OCI-LY7 (cell line): ENCODE measurements around the gene VEPH1. TPM values are rescaled to one million over a fixed set of nuclear protein-coding genes. Genes with fewer than 3 reads are reported as not detected.

Experiments used
- BruUV-seq: library from RNA; stranded (reverse); fragments of 400-500 nt; replicated peaks from 2 replicates; lab custom pipeline; 2021; lab: Mats Ljungman, UMichigan
- CTCF ChIA-PET: fragments of 300-600 bp; sonication (Branson Sonifier 250); formaldehyde crosslinking; loops from one replicate; lab custom pipeline; 2022; ENCODE audit warnings: antibody characterized with exemption; ENCODE audit not compliant: unreplicated experiment; lab: Charles Lee
- POLR2A ChIA-PET: fragments of 300-600 bp; sonication (Branson Sonifier 250); formaldehyde crosslinking; loops from one replicate; lab custom pipeline; 2022; ENCODE audit warnings: antibody characterized with exemption; lab: Charles Lee
- DNase-seq: peaks from one replicate; pipeline ENCODE4 v3.0.0-alpha.2; 2015; ENCODE audit warnings: low spot score
- H2AFZ ChIP-seq: fragments of 200-600 bp; sonication (generic), shearing (Covaris generic); 2 replicates; pipeline ENCODE4 v1.6.1; 2014; ENCODE audit warnings: mild to moderate bottlenecking, antibody characterized with exemption, low read length, moderate library complexity
- H3K27ac ChIP-seq: fragments of 200-600 bp; sonication (generic); 2 replicates; pipeline ENCODE4 v1.5.1; 2014; ENCODE audit warnings: mixed run types, low read depth, mild to moderate bottlenecking, moderate library complexity, low read length, inconsistent platforms; ENCODE audit not compliant: poor library complexity, severe bottlenecking
- H3K36me3 ChIP-seq: fragments of 200-600 bp; sonication (generic); 2 replicates; pipeline ENCODE4 v1.6.1; 2014; ENCODE audit warnings: mild to moderate bottlenecking, antibody characterized with exemption, low read length, moderate library complexity, mixed read lengths; ENCODE audit not compliant: insufficient read depth
- H3K4me1 ChIP-seq: fragments of 200-600 bp; sonication (generic); 2 replicates; pipeline ENCODE4 v1.5.1; 2014; ENCODE audit warnings: mild to moderate bottlenecking, low read length; ENCODE audit not compliant: insufficient read depth, poor library complexity, severe bottlenecking
- H3K4me2 ChIP-seq: fragments of 200-600 bp; sonication (generic); 2 replicates; pipeline ENCODE4 v1.6.1; 2014; ENCODE audit warnings: mild to moderate bottlenecking, low read length
- H3K4me3 ChIP-seq: fragments of 200-600 bp; sonication (generic); 2 replicates; pipeline ENCODE4 v1.5.1; 2014; ENCODE audit warnings: mild to moderate bottlenecking, low read depth, low read length; ENCODE audit not compliant: poor library complexity, severe bottlenecking
- H3K79me2 ChIP-seq: fragments of 200-600 bp; sonication (generic); 2 replicates; pipeline ENCODE4 v1.6.1; 2016; ENCODE audit warnings: low read depth, mild to moderate bottlenecking, low read length, moderate library complexity, mixed read lengths; ENCODE audit not compliant: insufficient read depth
- H3K9me2 ChIP-seq: fragments of 200-600 bp; sonication (generic); 2 replicates; pipeline ENCODE4 v1.6.1; 2016; ENCODE audit warnings: mild to moderate bottlenecking, low read length, mixed read lengths; ENCODE audit not compliant: insufficient read depth
- H3K9me3 ChIP-seq: fragments of 200-600 bp; sonication (generic); 2 replicates; pipeline ENCODE4 v1.6.1; 2014; ENCODE audit warnings: mild to moderate bottlenecking, mixed run types, low read length, mixed read lengths
- H4K20me1 ChIP-seq: fragments of 200-600 bp; sonication (generic); 2 replicates; pipeline ENCODE4 v1.6.1; 2014; ENCODE audit warnings: mild to moderate bottlenecking, antibody characterized with exemption, low read length, moderate library complexity, mixed read lengths; ENCODE audit not compliant: insufficient read depth
- EZH2phosphoT487 ChIP-seq: fragments of 200-600 bp; sonication (generic); IDR thresholded peaks from 2 replicates; pipeline ENCODE4 v1.6.1; 2018; ENCODE audit warnings: low read depth, borderline replicate concordance, mild to moderate bottlenecking, mixed run types, antibody characterized with exemption, low read length, moderate library complexity, mixed read lengths
- intact Hi-C: fragments of 100-400 bp; cut with micrococcal nuclease; formaldehyde crosslinking; loops from one replicate; pipeline ENCODE4 v1.10.0; 2022; ENCODE audit not compliant: unreplicated experiment
- total RNA-seq, 2 experiments: library from RNA; depleted of rRNA in 1 of 2; stranded (reverse); fragments of >200 nt in 1 of 2; shearing (Covaris generic) in 1 of 2; gene quantifications; 2 replicates each; pipeline ENCODE4 v1.2.3, GENCODE V29; 2014 to 2022
- TF ChIP-seq, protein P1 (sequence below): fragments of 200-600 bp; sonication (generic); conservative IDR thresholded peaks from 2 replicates; pipeline ENCODE4 v1.5.1; 2014; ENCODE audit warnings: mild to moderate bottlenecking, antibody characterized with exemption, low read length, moderate library complexity, mixed read lengths

VEPH1 gene
- total RNA-seq, 2 experiments from 2014 or later: not detected

- ChIA-PET POLR2A (no interaction called here), CTCF (no interaction called here)
- TF ChIP-seq EZH2phosphoT487: no peak
- intact Hi-C loops: no loop called here
- Histone ChIP-seq H3K4me2 (no peak overlapping the region), H3K36me3 (no peaks in the 10 kb centered on the region), H3K9me3 (no peaks in the 10 kb centered on the region), H2AFZ (no peak overlapping the region), H3K79me2 (no peaks in the 10 kb centered on the region), H4K20me1 (no peaks in the 10 kb centered on the region), H3K4me3 (no peak overlapping the region), H3K4me1 (no peaks in the 10 kb centered on the region), H3K27ac (no peak overlapping the region), H3K9me2 (no peaks in the 10 kb centered on the region)
- DNase-seq: no peak
- no TSS peak for BruUV-seq
These were observed 8.5 kb downstream of the VEPH1 start for GRCh38 chr3:157494581-157495281.

- Histone ChIP-seq H2AFZ (no peak overlapping the region), H3K36me3 (no peaks in the 10 kb centered on the region), H3K9me2 (no peaks in the 10 kb centered on the region), H3K4me2 (no peak overlapping the region), H3K27ac (no peak overlapping the region), H3K79me2 (no peaks in the 10 kb centered on the region), H3K4me1 (no peaks in the 10 kb centered on the region), H3K4me3 (no peak overlapping the region), H4K20me1 (no peaks in the 10 kb centered on the region), H3K9me3 (no peaks in the 10 kb centered on the region)
- POLR2A ChIA-PET: no interaction called here
- no peak for TF ChIP-seq EZH2phosphoT487
- TF ChIP-seq, protein P1, sequence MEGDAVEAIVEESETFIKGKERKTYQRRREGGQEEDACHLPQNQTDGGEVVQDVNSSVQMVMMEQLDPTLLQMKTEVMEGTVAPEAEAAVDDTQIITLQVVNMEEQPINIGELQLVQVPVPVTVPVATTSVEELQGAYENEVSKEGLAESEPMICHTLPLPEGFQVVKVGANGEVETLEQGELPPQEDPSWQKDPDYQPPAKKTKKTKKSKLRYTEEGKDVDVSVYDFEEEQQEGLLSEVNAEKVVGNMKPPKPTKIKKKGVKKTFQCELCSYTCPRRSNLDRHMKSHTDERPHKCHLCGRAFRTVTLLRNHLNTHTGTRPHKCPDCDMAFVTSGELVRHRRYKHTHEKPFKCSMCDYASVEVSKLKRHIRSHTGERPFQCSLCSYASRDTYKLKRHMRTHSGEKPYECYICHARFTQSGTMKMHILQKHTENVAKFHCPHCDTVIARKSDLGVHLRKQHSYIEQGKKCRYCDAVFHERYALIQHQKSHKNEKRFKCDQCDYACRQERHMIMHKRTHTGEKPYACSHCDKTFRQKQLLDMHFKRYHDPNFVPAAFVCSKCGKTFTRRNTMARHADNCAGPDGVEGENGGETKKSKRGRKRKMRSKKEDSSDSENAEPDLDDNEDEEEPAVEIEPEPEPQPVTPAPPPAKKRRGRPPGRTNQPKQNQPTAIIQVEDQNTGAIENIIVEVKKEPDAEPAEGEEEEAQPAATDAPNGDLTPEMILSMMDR: peak; percentile 83
- DNase-seq: peak; percentile 12
- CTCF ChIA-PET: no interaction called here
- intact Hi-C loops: no loop called here
- no TSS peak for BruUV-seq
These were observed 9.3 kb downstream of the VEPH1 start for GRCh38 chr3:157493627-157494550.

- no peak for TF ChIP-seq EZH2phosphoT487
- TF ChIP-seq, protein P1: no peak
- intact Hi-C loops: no loop called here
- Histone ChIP-seq H3K4me1 (no peaks in the 10 kb centered on the region), H4K20me1 (no peaks in the 10 kb centered on the region), H3K9me3 (no peaks in the 10 kb centered on the region), H3K9me2 (no peaks in the 10 kb centered on the region), H3K4me3 (no peak overlapping the region), H3K4me2 (no peak overlapping the region), H3K27ac (no peak overlapping the region), H3K79me2 (no peaks in the 10 kb centered on the region), H3K36me3 (no peaks in the 10 kb centered on the region), H2AFZ (no peak overlapping the region)
- POLR2A ChIA-PET: no interaction called here
- no TSS peak for BruUV-seq
- CTCF ChIA-PET: no interaction called here
- no peak for DNase-seq
These were observed 12.1 kb downstream of the VEPH1 start for GRCh38 chr3:157491136-157491535.
